Loucy (cell line): ENCODE data around the gene FPR1.

Experiments
- CTCF ChIP-seq: fragments of 200-600 bp; sonication (generic); conservative IDR thresholded peaks from 2 replicates; pipeline ENCODE4 v1.5.1; 2014; ENCODE audit warnings: mild to moderate bottlenecking, antibody characterized with exemption, low read length
- EZH2phosphoT487 ChIP-seq: fragments of 200-600 bp; IDR thresholded peaks from 2 replicates; pipeline ENCODE4 v1.6.1; 2018; ENCODE audit warnings: antibody characterized with exemption, mild to moderate bottlenecking, moderate library complexity, borderline replicate concordance

DNA sequence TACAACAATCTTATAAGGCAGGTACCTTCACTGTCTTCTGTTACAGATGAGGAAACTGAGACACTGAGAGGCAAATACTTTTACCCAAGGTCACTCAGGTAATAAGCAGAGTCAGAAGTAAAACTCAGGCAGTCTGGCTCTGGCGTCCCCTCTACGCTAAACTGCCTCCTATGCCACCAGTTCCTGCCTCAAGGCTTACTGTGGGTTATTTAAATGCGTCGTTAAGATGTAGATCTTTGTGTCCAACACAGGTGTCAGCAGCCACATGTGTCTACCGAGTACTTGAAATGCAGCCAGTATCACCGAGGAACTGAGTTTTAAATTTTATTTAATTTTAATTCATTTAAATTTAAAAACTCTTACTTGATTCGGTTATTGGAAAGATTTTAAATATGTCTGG lies 29.8 kb downstream of the FPR1 start:
- TF ChIP-seq CTCF: no peak
- TF ChIP-seq EZH2phosphoT487: no peak
